AG20443 (cell line): Measurements from ENCODE around the gene MADCAM1.
"Not testable (repeated sequence)": the region's sequence is repeated elsewhere in the genome, so short reads cannot be mapped to it uniquely, and the experiment has no call there.

Source experiments
- DNase-seq: peaks from one replicate; pipeline ENCODE4 v3.0.0; 2012; ENCODE audit warnings: low spot score, mixed read lengths

MADCAM1 gene

DNA sequence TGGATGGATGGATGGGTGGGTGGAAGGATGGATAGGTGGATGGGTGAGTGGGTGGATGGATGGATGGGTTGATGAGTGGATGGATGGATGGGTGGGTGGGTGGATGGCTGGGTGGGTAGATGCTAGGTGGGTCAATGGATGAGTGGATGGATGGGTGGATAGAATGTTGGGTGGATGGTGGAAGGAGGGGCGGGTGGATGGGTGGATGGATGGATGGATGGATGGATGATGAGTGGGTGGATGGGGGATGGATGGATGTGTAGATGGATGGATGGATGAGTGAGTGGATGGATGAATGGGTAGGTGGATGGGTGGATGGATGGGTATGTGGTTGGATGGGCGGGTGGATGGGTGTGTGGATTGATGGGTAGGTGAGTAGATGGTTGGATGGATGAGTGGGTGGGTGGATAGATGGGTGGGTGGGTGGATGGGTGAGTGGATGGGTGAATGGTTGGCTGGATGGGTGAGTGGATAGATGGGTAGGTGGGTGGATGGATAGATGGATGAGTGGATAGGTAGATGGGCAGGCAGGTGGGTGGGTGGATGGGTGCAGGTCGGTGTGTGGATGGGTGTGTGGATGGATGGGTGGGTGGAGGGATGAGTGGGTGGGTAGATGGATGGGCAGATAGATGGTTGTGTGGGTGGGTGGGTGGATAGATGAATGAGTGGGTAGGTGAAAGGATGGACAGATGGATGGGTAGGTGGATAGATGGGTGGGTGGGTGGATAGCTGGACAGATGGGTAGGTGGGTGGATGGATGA is 31.1 kb upstream of the MADCAM1 start:
- DNase-seq = no peak

DNA sequence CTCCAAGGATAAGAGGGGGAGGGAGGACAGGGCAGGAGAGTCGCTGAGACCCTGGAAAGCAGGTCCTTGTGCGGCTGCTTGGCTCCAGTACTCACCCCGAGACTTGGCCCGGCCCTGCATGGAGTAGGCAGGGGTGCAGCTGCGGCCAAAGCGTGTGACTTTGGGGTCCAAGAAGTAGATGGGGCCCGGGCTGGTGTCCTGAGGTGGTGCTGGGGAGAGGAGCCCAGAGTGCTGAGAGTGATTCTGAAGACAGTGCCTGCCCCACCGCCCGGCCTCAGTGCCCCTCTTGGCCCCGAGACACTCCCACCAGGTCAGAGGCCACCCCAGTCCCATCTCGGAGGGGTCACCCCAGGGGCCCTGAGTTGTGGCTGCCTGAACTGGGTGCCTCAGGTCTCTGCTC is 28.7 kb upstream of the MADCAM1 start:
- no peak for DNase-seq

DNA sequence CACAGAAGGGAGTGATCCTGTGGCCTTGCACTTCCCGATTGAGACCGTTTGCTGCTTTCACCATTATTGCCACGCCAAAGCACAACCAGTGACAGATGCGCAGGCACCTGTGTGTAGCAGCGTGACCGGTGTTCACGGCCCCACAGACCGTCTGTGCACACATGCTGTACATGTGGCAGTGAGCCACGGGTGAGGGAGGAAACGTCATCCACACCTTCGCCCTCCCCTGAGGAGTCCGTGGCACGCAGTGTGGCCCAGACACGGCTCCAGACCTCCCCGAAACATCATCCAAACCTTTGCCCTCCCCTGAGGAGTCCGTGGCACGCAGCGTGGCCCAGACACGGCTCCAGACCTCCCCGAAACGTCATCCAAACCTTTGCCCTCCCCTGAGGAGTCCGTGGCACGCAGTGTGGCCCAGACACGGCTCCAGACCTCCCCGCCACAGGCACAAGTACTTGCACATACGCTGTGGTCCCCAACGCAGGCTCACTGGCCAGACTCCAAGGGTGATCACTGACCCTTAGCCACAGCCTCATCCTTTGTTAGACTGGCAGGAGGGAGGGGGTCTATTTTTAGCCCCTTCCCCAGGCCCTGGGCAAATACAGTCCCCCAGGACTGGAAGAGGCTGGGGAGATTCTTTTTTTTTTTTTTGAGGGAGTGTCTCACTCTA is 27.6 kb upstream of the MADCAM1 start:
- DNase-seq = no peak

DNA sequence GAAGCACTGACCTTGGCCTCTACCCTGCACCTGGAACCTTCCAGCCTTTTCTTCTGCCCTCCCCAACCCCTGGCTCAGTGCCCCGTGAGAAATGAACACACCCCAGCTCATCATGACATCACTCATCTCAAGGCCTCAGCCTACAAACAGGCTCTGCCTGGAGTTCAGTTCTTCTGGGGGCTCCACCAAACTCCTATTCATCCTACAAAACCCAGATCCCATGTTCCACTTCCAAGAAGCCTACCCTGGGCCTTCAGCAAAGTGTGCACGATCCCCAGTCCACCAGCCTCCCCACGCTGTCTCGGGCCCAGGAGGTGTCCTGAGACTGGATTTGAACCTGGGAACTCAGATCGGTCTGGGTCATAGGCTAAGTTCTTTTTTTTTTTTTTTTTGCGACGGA is 26.5 kb upstream of the MADCAM1 start:
- DNase-seq = no peak

DNA sequence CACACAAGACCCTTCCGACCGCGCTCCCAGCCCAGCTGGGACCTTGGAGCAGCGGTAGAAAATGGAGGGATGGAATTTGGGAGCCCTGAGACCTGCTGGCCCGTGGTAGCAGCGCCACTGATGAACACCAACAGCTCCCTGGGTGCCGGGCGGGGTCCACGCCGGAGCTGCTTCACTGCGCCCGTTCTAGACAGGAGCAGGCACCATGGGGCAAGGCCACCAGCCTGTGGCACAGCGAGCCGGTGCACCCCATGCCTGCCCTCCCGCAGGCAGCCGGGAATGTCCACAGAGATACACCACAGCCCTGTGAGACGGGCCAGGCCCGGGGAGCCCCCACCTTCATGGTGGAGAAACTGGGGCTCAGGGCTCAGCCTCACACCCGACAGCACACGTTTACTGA is 25.6 kb upstream of the MADCAM1 start:
- DNase-seq = no peak

DNA sequence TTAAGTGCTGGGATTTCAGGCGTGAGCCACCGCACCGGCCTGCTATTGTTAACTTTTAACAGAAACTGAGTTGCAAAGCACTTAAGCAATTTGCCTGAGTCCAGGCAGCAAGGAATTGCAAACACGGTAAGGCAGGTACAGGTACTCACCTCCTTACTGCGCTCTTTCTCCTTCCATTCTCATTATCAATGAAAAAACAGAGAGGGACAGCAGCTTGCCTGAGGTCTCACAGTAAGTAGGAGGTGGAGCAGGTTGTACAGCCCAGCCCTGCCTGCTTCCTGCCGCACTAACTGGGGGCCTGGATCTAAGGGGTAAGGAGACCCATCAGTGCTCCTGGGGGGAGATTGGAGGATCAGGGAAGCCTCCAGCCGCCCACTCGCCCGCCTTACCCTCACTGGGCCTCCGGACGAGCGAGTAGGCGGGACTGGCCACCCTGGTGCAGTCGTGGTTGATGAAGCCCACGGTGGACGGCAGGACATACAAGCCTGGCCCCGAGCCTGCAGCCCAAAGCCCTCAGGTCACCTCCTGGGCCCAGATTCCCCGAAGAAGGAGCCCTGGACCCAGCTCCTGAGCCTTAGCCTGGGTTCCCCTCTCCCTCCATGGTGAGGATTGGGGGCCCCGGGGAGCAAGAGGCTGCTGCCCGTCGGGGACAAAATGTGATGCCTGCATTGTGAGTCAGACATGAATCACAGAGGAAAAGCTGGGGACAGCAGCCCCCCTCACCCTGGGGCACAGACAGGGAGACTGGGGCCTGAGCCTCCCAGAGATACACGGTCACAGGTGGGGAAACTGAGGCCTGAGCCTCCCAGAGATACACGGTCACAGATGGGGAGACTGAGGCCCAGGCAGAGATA is 24.1 kb upstream of the MADCAM1 start:
- DNase-seq = no peak

DNA sequence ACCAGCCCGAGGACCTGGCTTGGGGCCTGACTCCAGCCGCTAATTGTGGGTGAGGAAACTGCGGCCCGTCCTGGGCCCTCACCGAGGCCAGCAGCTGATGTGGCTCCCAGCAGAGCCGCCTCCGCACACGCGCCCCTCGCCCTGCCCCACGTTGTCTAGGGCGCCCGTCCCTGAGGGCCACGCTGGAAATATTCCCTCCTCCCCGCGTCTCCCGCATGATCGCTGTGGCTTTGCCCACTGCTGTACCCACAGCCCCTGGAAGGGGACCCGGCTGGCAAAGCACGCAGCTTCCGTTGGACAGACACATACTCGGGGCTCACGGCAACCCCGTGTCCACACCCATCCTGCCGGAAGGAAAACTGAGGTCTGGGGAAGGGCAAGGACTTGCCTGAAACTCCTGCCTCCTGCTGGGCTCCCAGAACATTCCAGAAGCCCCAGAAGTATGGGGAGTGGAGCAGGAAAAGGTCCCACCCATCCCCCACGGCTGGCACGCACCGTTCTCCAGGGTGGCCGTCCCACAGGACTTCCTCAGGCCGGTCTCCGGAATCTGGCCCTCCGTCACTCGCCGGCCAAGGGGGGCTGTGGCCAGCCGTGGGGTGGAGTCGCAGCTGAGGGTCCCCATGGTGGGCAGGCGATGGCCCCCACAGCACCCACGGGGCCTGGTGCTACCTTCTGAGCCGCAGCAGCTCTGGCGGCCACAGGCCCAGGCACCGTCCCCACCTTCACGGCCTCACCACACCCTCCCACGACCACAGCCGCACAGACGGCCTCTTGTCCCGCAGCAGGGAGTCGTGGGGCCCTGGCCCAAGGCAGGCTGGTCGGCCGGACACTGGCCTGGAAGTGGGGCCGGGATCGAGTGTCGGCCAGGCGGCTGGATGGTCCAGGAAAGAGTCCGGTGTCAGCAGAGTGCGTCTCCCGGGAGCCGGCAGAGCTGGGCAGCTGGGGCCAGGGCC is 21.9 kb upstream of the MADCAM1 start:
- DNase-seq = no peak

DNA sequence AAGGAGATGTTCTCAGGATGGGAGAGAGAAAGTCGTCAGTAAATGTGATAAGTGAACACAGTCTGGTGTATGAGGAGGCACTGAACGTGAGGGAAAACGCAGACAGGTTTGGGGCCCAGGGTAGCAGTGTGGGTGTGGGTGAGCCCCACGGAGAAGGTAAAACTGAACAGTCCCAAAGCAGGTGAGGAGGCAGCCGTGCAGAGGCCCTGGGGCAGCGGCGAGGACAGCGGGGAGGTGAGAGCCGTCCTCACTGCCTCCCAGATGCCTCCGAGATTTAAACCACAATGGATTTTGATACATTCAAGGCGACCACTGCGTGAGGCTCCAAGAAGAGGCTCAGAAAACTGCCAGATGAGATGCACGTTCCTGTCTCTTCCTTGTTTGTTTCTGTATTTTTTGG is 20.9 kb upstream of the MADCAM1 start:
- no peak for DNase-seq

DNA sequence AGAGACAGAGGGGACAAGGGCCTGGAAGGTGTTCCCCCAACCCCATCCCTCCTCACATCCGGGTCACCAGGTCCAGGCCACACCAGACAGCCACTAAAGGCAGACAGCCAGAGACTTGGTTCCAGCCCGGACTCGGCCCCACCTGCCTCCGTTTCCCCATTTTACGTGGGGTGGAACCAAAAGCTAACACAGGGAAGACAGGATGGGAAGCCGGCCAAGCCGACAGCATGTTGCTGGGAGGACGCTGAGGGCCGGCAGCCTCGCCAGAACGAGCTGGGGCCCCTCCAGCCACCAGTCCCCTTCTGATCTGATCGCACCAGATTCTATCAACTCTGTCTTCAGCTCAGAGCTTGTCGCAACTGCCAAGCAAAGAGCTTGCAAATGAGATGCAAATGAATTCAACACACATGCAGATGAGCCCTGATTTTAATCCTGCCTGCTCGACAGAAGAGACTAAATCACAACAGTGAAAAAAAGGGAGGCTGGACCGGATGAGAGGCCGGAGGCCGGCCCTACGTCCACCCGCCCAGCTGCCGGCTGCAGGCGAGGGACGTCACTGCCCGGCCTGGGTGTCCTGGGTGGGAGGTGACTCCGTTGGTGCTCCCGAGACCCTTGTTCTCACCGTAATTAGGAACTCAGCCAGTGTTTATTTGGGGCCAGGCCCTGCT is 17.9 kb upstream of the MADCAM1 start:
- DNase-seq = no peak

DNA sequence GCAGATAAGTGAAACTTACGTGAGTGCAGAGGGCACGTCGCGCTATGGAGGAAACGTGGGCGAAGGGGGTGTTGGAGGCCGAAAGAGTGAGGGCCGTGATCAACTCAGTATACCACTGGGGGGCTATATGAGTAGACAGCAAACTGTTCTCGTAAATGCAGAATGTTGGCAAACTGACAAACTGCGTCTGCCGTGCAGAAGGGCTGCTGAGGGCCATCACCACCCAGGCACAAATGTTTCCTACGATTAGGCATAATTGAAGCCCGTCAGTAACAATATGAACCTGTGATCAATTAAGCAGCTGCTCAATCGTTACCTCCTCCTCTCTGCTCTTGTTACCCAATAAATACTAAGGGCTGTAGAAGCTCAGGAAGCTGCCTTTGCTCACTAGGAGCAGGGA is 17.3 kb upstream of the MADCAM1 start:
- DNase-seq = no peak

DNA sequence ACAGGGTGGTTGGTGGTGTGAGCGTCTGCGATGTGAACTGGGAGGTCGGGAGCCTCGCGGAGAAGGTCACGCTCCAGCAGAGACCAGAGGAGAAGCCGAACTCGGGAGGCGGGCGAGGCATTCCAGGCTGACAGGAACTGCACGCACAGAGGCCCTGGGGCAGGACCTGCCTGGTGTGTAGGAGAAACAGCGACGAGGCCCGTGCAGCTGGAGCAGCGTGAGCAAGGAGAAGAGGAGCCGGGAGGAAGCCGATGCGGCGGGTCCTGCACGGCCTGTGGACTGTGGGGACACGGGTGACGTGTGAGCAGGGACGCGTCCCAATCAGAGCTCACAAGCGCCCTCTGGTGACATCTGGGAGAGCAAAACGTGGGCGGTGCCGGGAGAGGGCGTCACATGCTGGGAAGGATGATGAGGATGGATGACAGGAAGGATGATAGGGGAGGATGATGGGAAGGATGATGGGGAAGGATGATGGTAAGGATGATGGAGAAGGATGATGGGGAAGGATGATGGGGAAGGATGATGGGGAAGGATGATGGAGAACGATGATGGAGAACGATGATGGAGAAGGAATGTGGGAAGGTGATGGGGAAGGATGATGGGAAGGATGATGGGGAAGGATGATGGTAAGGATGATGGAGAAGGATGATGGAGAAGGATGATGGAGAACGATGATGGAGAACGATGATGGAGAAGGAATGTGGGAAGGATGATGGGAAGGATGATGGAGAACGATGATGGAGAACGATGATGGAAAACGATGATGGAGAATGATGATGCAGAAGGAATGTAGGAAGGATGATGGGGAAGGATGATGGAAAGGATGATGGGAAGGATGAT is 16.1 kb upstream of the MADCAM1 start:
- DNase-seq = peak; percentile 92

DNA sequence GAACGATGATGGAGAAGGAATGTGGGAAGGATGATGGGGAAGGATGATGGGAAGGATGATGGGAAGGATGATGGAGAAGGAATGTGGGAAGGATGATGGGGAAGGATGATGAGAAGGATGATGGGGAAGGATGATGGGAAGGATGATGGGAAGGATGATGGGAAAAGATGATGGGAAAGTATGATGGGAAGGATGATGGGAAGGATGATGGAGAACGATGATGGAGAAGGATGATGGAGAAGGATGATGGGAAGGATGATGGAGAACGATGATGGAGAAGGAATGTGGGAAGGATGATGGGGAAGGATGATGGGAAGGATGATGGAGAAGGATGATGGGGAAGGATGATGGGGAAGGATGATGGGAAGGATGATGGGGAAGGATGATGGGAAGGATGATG is 15.2 kb upstream of the MADCAM1 start:
- DNase-seq = not testable (repeated sequence)

DNA sequence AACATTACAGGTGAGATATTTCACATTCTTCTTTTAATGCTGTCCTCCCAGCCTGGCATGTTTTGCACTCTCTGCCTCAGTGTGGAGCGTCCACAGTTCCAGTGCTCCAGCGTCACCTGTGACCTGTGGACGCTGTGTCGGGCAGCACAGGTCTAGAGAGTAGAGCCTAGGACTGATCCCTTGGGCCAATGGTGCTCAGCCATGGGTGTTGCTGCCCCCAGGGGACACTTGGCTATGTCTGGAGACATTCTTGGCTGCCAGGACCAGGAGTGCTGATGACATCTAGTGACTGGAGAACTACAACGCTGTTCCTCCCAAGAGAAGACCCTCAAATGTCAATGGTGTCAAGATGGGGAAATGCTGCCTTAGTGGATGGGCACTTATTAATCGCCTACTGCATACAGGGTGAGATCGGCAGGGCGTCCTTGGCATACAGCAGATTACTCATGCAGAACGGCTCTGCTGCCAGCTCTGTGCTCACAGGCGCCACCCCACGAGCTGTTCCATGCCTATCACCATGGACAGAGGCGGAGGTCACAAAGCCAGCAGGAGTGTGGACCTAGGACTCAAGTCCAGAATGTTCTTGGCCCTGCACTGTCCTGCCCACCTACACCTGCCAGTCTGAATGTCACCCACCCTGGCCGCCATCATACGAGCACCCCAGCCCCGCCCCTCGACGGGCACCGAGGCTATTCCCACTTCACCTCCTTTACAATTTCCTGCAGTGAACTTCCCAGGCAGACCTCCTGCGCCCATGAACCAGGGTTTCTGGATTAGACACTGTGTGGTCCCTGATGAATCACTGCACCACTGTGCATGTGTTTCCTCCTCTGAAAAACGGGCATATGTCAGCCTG is 13.9 kb upstream of the MADCAM1 start:
- no peak for DNase-seq

DNA sequence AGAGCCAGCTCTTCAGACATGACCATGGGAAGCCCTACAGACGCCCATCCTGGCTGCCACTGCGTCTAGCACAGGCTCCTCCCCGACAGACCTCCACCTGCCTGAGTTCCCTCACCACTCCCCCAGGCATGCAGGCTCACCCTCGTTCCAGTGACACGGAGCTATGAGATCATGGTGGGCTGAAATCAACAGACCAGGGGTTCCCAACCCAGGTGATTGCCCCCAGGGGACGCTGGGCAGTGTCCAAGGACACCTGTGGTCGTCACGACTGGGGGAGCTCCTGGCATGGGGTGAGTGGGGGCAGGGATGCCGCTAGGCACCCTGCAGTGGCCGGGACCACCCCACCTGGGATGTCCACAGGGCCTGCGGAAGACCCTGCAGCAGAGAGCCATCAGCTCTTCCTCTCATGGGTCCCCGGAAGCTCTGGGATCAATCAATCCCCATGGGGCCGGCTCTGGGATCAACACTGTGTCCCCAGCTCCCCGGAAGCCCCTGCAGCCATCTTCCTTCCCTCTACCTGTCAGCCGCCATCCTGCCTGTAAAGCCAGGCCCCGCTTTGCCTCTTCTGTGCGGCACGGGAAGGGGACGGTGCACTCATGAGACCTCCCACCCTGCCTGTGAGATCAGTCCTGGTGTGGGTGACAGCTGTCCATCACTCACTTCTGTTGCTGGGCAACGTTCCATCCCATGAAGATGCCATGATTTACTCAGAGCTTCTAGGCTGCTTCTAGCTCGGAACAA is 12.8 kb upstream of the MADCAM1 start:
- DNase-seq = no peak

DNA sequence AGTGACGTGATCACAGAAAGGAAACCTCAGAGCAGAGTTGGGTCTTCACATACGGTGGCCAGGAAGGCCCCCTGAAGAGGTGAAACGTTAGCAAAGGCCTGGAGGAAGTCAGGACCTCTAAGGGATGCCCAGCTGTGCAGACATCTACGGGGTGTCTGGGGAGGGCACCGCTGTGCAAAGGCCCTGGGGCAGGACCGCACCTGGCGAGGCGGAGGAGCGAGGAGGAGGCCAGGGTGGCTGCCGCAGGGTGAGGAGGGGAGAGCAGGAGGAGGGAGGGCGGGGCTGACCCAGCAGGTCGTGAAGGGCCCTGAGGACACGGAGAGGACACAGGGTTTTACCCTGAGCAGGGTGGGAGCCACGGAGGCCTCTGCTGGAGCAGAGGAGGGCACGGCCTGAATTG is 11.8 kb upstream of the MADCAM1 start:
- DNase-seq = no peak

DNA sequence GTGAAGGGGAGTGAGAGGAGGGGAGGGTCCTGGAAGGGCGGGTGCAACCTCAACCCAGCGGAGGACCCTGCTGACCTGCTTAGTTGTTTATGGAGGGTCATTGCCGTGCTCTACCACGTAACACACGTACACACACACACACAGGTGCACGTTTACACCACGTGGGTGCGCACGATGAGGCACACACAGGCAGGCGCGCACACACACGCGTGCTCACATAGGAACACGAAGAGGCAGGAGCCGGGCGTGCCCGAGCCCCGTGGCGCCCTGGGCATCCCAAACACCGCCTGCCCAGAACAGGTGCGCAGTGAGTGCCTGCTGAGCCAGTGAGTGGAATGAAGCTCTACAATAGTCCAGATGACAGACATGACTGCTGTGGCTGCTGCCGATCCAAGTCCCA is 11.2 kb upstream of the MADCAM1 start:
- no peak for DNase-seq

DNA sequence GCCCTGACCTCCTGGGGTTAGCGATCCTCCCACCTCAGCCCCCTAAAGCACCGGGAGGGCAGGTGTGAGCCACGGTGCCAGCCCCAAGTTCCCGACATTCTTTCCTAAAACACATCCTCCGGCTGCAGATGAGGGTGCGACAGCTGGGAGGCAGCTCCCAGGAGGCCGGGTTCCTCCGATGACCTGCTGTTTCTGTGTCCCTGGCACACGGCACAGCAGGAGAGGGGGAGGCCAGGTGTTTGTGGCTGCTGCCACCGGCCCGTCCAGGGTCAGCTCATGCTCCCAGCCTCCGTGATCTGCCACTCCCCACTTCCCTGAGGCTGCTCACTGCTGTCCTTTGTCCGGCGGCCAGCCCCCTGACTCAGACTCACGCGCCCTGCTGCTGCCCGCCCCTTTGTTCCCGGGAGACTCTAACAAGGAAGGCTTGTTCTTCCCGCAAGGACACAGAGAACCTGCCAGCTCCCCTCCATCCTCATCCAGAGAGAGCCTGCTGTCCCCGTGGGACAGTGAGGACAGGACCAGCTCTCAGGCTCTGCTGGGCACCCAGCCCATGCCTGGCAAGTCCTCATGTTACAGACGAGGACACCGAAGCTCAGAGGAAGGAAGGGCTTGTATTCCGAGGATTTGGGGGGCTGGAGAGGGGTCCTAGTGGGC is 10.6 kb upstream of the MADCAM1 start:
- peak; percentile 45 for DNase-seq
